ENCODE data around the gene MAFG. TPM values are rescaled to one million over a fixed set of nuclear protein-coding genes. Genes with fewer than 3 reads are reported as not detected.
A peak's percentile ranks its signal among the peaks of the same experiment; 100 is the strongest.

MAFG gene
- total and polyA plus RNA-seq, 7 donors: 8.8 to 21.9 (median 16.8) TPM

DNA sequence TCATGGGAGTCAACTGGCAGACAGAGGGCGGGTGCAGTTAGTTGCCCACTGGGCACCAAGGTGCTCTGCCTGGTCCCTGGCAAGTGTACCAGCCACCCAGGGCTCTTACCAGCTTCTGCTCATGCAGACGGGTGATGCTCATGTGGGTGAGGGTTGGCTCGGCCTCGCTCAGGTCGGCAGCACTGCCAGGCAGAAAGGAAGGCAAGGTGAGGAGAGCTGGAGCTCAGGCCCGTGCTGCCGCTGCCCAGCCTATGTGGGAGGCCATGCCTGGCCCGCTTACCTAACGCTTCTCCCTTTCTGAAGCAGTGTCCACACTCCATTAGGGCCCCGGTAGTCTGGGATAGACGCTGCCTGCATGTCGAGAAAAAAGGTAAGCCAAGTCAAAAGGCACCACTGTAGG is 12.2 kb downstream of the MAFG start:
- Histone ChIP-seq H3K27ac (no peak overlapping the region), H3K4me3 (no peak overlapping the region), H3K9me3 (no peaks in the 10 kb centered on the region), H3K27me3 (no peaks in the 10 kb centered on the region), H3K4me1 (peaks cover 0 to 48% (median 39%) of the 10 kb centered on the region in 4 donors), H3K36me3 (peaks cover 13 to 50% (median 30%) of the 10 kb centered on the region in 4 donors)
- TF ChIP-seq POLR2A (IDR thresholded peaks at IDR 0.05) (no peak), POLR2AphosphoS5 (IDR thresholded peaks at IDR 0.05) (no peak), EP300 (IDR thresholded peaks at IDR 0.05) (no peak), CTCF (IDR thresholded peaks at IDR 0.05) (no peak)
- DNase-seq: no peak
- intact Hi-C loops (cut with DNase I): no loop called here
- WGBS, 2 donors: 93 to 96% methylated on average over 12 of the region's 12 CpGs

DNA sequence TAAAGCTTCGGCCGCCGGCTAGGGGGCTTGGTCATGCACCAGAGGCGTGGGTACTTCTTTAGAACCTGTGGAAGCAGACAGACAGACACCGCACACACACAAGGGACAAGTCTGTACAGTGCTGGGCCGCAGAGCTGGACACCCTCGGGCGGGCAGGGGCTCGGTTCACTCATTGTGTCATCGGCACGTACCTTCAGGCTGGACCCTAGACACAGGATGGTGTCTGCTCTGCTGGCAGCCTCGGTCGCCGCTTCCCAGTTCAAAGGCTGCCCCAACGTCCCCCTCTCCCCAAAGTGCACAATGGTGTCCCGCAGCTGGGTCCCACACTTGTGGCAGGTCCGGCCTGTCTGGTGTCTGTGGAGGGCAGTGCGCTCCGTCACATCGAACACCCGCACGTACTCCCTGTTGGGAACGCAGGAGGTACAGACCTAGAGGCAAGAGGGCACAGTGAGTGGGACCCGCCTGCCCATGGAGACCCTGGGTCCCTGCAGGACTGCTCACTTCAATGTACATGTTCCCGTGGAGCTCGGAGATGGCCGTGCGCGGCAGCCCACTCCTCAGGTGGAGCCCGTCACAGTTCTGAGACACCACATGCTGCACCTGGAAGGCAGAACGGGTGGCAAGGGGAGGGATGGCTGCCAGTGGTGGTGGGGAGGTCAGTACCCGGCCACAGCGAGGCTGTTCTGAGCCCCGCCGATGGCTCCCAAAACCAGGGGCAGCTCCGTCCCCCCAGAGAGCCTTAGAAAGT is 13.3 kb downstream of the MAFG start:
- no peak overlapping the region for H3K4me3 ChIP-seq
- intact Hi-C loops (cut with DNase I): no loop called here

DNA sequence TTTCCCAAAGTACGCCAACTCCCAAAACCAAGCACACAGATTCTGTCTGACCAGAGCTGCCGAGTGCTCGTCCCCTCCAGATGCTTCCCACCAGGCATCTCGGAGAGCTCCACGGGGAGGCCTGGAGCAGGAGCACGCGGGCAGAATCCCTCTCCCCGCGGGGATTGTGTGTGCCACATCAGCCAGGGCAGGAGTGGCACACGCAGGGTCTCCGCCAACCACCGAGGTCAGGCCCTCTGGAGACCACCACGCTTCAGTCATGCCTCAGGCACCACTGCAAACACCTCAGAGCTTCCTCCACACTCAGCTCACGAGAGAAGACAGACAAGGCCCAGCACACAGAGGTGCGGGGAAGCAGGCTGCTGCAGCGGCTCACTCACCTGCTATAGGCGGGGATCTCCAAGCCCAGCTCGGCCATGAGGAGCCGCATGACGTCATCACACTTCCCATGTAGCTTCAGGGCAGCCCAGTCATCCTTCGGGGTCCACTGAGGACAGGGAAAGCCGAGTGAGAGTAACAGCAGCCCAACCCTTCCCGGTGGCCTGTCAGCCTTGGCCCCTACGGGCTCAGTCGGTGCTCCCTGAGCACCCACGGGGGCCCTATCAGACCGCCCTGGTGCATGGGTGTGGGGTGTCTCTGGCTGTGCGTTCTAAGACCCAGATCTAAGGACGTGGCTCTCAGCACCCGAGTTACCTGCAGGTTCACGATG is 14.0 kb downstream of the MAFG start:
- Histone ChIP-seq H3K4me3 (no peak overlapping the region), H3K4me1 (peaks cover 0 to 39% (median 33%) of the 10 kb centered on the region in 4 donors), H3K27ac (no peak overlapping the region), H3K9me3 (no peaks in the 10 kb centered on the region), H3K27me3 (no peaks in the 10 kb centered on the region), H3K36me3 (peaks cover 13 to 42% (median 24%) of the 10 kb centered on the region in 4 donors)
- TF ChIP-seq POLR2AphosphoS5 (IDR thresholded peaks at IDR 0.05): no peak
- TF ChIP-seq CTCF (IDR thresholded peaks at IDR 0.05): no peak
- TF ChIP-seq EP300 (IDR thresholded peaks at IDR 0.05): no peak
- TF ChIP-seq POLR2A (IDR thresholded peaks at IDR 0.05): no peak
- WGBS, 2 donors: 94 to 96% methylated on average over 31 of the region's 31 CpGs
- intact Hi-C loops (cut with DNase I): no loop called here
- DNase-seq: no peak

More for the DNA sequence above, 13.3 kb downstream of the MAFG start:
- H3K27ac ChIP-seq: no peak overlapping the region
- H3K27me3 ChIP-seq: no peaks in the 10 kb centered on the region
- H3K36me3 ChIP-seq: peaks cover 13 to 41% (median 26%) of the 10 kb centered on the region in 4 donors
- peak; percentile 66 for DNase-seq
- no peak for TF ChIP-seq CTCF (IDR thresholded peaks at IDR 0.05)
- no peak for TF ChIP-seq POLR2AphosphoS5 (IDR thresholded peaks at IDR 0.05)
- no peak for TF ChIP-seq POLR2A (IDR thresholded peaks at IDR 0.05)
- no peak for TF ChIP-seq EP300 (IDR thresholded peaks at IDR 0.05)
- peaks cover 0 to 42% (median 37%) of the 10 kb centered on the region in 4 donors for H3K4me1 ChIP-seq
- H3K9me3 ChIP-seq: no peaks in the 10 kb centered on the region
- WGBS, 2 donors: 97 to 98% methylated on average over 36 of the region's 36 CpGs

GRCh38 chr17:81912441-81913309 is 14.9 kb downstream of the MAFG start:
- Histone ChIP-seq H3K4me3 (no peak overlapping the region), H3K27me3 (no peaks in the 10 kb centered on the region), H3K36me3 (peaks cover 13 to 46% (median 24%) of the 10 kb centered on the region in 4 donors), H3K27ac (no peak overlapping the region), H3K9me3 (no peaks in the 10 kb centered on the region), H3K4me1 (peaks cover 0 to 34% (median 28%) of the 10 kb centered on the region in 4 donors)
- TF ChIP-seq EP300 (IDR thresholded peaks at IDR 0.05): no peak
- TF ChIP-seq CTCF (IDR thresholded peaks at IDR 0.05): no peak
- no peak for TF ChIP-seq POLR2AphosphoS5 (IDR thresholded peaks at IDR 0.05)
- TF ChIP-seq POLR2A (IDR thresholded peaks at IDR 0.05): no peak
- WGBS, 2 donors: 89 to 91% methylated on average over 32 of the region's 32 CpGs
- intact Hi-C loops (cut with DNase I): no loop called here
- peak; percentile 71 for DNase-seq

Measured in sigmoid colon (tissue), 7 donors.